B cell (primary cell): ENCODE data around the gene PCDHA9. TPM values are rescaled to one million over a fixed set of nuclear protein-coding genes. Genes with fewer than 3 reads are reported as not detected.

ENCODE experiments used
- ATAC-seq: fragments of 200-7000 bp; cut with Tn5 transposase; one replicate; pipeline ENCODE4 v1.10.0; 2021; ENCODE audit warnings: low read depth, mild to moderate bottlenecking, moderate number of reproducible peaks, moderate library complexity
- CTCF ChIA-PET: fragments of 350-600 bp; sonication (Branson Sonifier 250); formaldehyde crosslinking; loops from one replicate; lab custom pipeline; 2021; ENCODE audit warnings: antibody characterized with exemption, inconsistent platforms; lab: Charles Lee
- POLR2A ChIA-PET: fragments of 350-600 bp; sonication (Branson Sonifier 250); formaldehyde crosslinking; loops from one replicate; lab custom pipeline; 2021; ENCODE audit warnings: antibody characterized with exemption; lab: Charles Lee
- DNase-seq: peaks from one replicate; pipeline ENCODE4 v3.0.0; 2013
- H2AFZ ChIP-seq: 2 replicates; pipeline ENCODE4 v1.6.1; 2012; ENCODE audit warnings: mild to moderate bottlenecking, low read depth, low read length; ENCODE audit not compliant: insufficient read depth, poor library complexity, severe bottlenecking
- H3K27ac ChIP-seq, 2 donors: 1 replicate in 1 of 2; 2 replicates in 1 of 2; pipeline ENCODE4 v1.5.1; 2012 to 2013; ENCODE audit warnings: low read length in 2 of 2, mild to moderate bottlenecking in 2 of 2, moderate library complexity in 1 of 2
- H3K27me3 ChIP-seq, 4 experiments: fragments of 200-600 bp in 1 of 4; sonication (generic) in 1 of 4; replicated peaks in 1 of 4; 1 replicate in 2 of 4; 2 replicates in 2 of 4; pipeline versions ENCODE4 v1.6.1 to v1.7.0; 2013 to 2016; ENCODE audit warnings: low read length in 3 of 4, mild to moderate bottlenecking in 2 of 4, mixed read lengths in 1 of 4, moderate library complexity in 1 of 4; ENCODE audit not compliant: insufficient read depth in 4 of 4, control insufficient read depth in 3 of 4; ENCODE audit errors: control extremely low read depth in 1 of 4
- H3K36me3 ChIP-seq, 2 experiments: replicated peaks in 1 of 2; 1 replicate in 1 of 2; 2 replicates in 1 of 2; pipeline versions ENCODE4 v1.6.1 to v1.7.1; 2013; ENCODE audit warnings: low read length in 1 of 2; ENCODE audit not compliant: insufficient read depth in 2 of 2, control insufficient read depth in 1 of 2; ENCODE audit errors: control extremely low read depth in 1 of 2, extremely low read depth in 1 of 2
- H3K4me1 ChIP-seq, 2 donors: fragments of 200-600 bp in 1 of 2; sonication (generic) in 1 of 2; 1 replicate in 1 of 2; 2 replicates in 1 of 2; pipeline versions ENCODE4 v1.5.1 to v1.6.1; 2013 to 2017; ENCODE audit warnings: low read length in 2 of 2; ENCODE audit not compliant: control insufficient read depth in 2 of 2, insufficient read depth in 2 of 2
- H3K4me2 ChIP-seq: replicated peaks from 2 replicates; pipeline ENCODE3; 2012; ENCODE audit warnings: mild to moderate bottlenecking, low read depth, low read length; ENCODE audit not compliant: poor library complexity, severe bottlenecking
- H3K4me3 ChIP-seq, 5 experiments: fragments of 200-600 bp in 1 of 5; sonication (generic) in 1 of 5; 1 replicate in 3 of 5; 2 replicates in 2 of 5; pipeline versions ENCODE4 v1.5.1 to v1.7.0; 2011 to 2016; ENCODE audit warnings: low read length in 4 of 5, mild to moderate bottlenecking in 4 of 5, low read depth in 2 of 5, control low read depth in 1 of 5, moderate library complexity in 1 of 5; ENCODE audit not compliant: insufficient read depth in 1 of 5; ENCODE audit errors: control extremely low read depth in 1 of 5, extremely low read depth in 1 of 5
- H3K79me2 ChIP-seq: fragments of 200-600 bp; sonication (generic); one replicate; pipeline ENCODE4 v1.6.0; 2016; ENCODE audit warnings: low read length; ENCODE audit not compliant: control insufficient read depth, insufficient read depth
- H3K9ac ChIP-seq: fragments of 200-600 bp; sonication (generic); 2 replicates; pipeline ENCODE4 v1.6.1; 2017; ENCODE audit warnings: mild to moderate bottlenecking, low read length, moderate library complexity
- H3K9me3 ChIP-seq, 3 donors: one replicate each; pipeline versions ENCODE4 v1.6.1 to v1.7.1; 2013; ENCODE audit warnings: low read length in 2 of 3; ENCODE audit not compliant: control insufficient read depth in 2 of 3, insufficient read depth in 1 of 3; ENCODE audit errors: control extremely low read depth in 1 of 3
- H4K20me1 ChIP-seq: 2 replicates; pipeline ENCODE4 v1.6.0; 2012; ENCODE audit warnings: mild to moderate bottlenecking, low read length; ENCODE audit not compliant: insufficient read depth, control insufficient read depth, poor library complexity, severe bottlenecking
- H3K27ac Mint-ChIP-seq: one replicate; pipeline ENCODE4 v1.8.0; 2021; ENCODE audit warnings: mixed read lengths
- H3K27me3 Mint-ChIP-seq: one replicate; pipeline ENCODE4 v1.8.0; 2021; ENCODE audit warnings: mixed read lengths
- H3K4me1 Mint-ChIP-seq: one replicate; pipeline ENCODE4 v1.8.0; 2021; ENCODE audit warnings: mixed read lengths
- H3K4me3 Mint-ChIP-seq: one replicate; pipeline ENCODE4 v1.8.0; 2021; ENCODE audit warnings: mixed read lengths
- H3K9me3 Mint-ChIP-seq: one replicate; pipeline ENCODE4 v1.8.0; 2022; ENCODE audit warnings: mixed read lengths; ENCODE audit not compliant: insufficient read depth
- CTCF ChIP-seq: fragments of 200-600 bp; IDR thresholded peaks from one replicate; pipeline ENCODE4 v1.8.0; 2022; ENCODE audit warnings: antibody characterized with exemption, mild to moderate bottlenecking
- EZH2 ChIP-seq: IDR thresholded peaks from 2 replicates; pipeline ENCODE4 v1.6.1; 2012; ENCODE audit warnings: borderline replicate concordance, low read depth, mild to moderate bottlenecking, moderate library complexity, low read length; ENCODE audit not compliant: insufficient read depth, poor library complexity, severe bottlenecking
- whole genome bisulfite sequencing: methylation state at CpG from one replicate; pipeline ENCODE4 v1.1.5; 2013; ENCODE audit warnings: missing lambda C conversion rate; ENCODE audit not compliant: insufficient coverage; 5-methylcytosine and 5-hydroxymethylcytosine counted together
- intact Hi-C: fragments of 100-400 bp; cut with micrococcal nuclease; formaldehyde crosslinking; loops from one replicate; pipeline ENCODE4 v1.10.0; 2022
- polyA plus RNA-seq: library from polyadenylated mRNA; depleted of rRNA; stranded (reverse); fragments of >200 nt; gene quantifications from 2 replicates; pipeline ENCODE4 v1.2.3, GENCODE V29; 2012
- total RNA-seq, 2 donors: library from RNA; stranded (reverse); fragments of 120-200 nt in 1 of 2; gene quantifications; 1 replicate in 1 of 2; 2 replicates in 1 of 2; pipeline versions ENCODE4 v1.2.3 to v1.2.4, GENCODE V29; 2013 to 2022

Gene PCDHA9
- total and polyA plus RNA-seq, 2 donors (not counting 1 experiment from before 2014, with no cell fraction given), result not detected

DNA sequence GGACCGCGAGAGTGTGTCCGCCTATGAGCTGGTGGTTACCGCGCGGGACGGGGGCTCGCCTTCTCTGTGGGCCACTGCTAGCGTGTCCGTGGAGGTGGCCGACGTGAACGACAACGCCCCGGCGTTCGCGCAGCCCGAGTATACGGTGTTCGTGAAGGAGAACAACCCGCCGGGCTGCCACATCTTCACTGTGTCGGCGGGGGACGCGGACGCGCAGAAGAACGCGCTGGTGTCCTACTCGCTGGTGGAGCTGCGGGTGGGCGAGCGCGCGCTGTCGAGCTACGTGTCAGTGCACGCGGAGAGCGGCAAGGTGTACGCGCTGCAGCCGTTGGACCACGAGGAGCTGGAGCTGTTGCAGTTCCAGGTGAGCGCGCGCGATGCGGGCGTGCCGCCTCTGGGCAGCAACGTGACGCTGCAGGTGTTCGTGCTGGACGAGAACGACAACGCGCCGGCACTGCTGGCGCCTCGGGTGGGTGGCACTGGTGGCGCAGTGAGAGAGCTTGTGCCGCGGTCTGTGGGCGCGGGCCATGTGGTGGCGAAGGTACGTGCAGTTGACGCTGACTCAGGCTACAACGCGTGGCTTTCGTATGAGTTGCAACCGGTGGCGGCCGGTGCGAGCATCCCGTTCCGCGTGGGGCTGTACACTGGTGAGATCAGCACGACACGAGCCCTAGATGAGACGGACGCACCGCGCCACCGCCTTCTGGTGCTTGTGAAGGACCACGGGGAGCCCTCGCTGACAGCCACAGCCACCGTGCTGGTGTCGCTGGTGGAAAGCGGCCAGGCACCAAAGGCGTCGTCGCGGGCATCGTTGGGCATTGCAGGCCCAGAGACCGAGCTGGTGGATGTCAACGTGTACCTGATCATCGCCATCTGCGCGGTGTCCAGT lies 12.3 kb upstream of the PCDHA9 start:
- peaks cover 3% of the 10 kb centered on the region for H3K9me3 Mint-ChIP-seq

More for the DNA sequence above, 12.3 kb upstream of the PCDHA9 start:
- 60% methylated on average over 103 of the region's 103 CpGs for WGBS
- Histone ChIP-seq H3K4me2 (no peak overlapping the region), H3K4me1 (no peaks in the 10 kb centered on the region), H3K4me3 (no peak overlapping the region), H3K36me3 (no peaks in the 10 kb centered on the region), H3K9me3 (peaks cover 0 to 21% (median 11%) of the 10 kb centered on the region in 3 donors), H3K9ac (no peak overlapping the region), H3K79me2 (no peaks in the 10 kb centered on the region), H2AFZ (no peak overlapping the region), H4K20me1 (no peaks in the 10 kb centered on the region), H3K27me3 (peaks cover 0 to 10% (median 5%) of the 10 kb centered on the region in 4 experiments), H3K27ac (no peak overlapping the region)
- Mint-ChIP-seq H3K4me3 (no peak overlapping the region), H3K27ac (no peak overlapping the region), H3K4me1 (no peaks in the 10 kb centered on the region), H3K27me3 (peaks cover 26% of the 10 kb centered on the region)
- CTCF ChIA-PET, result no interaction called here
- DNase-seq, result no peak
- intact Hi-C loops, result no loop called here
- no peak for ATAC-seq
- POLR2A ChIA-PET, result no interaction called here
- TF ChIP-seq CTCF (no peak), EZH2 (no peak)
